ENCODE data around the gene STAU1. TPM values are rescaled to one million over a fixed set of nuclear protein-coding genes. Genes with fewer than 3 reads are reported as not detected.
"Not testable (repeated sequence)": the region's sequence is repeated elsewhere in the genome, so short reads cannot be mapped to it uniquely, and the experiment has no call there.

STAU1 gene, protein sequence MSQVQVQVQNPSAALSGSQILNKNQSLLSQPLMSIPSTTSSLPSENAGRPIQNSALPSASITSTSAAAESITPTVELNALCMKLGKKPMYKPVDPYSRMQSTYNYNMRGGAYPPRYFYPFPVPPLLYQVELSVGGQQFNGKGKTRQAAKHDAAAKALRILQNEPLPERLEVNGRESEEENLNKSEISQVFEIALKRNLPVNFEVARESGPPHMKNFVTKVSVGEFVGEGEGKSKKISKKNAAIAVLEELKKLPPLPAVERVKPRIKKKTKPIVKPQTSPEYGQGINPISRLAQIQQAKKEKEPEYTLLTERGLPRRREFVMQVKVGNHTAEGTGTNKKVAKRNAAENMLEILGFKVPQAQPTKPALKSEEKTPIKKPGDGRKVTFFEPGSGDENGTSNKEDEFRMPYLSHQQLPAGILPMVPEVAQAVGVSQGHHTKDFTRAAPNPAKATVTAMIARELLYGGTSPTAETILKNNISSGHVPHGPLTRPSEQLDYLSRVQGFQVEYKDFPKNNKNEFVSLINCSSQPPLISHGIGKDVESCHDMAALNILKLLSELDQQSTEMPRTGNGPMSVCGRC
- 46.0 TPM for polyA plus RNA-seq (2012; ENCODE audit: insufficient read depth, insufficient read length)

DNA sequence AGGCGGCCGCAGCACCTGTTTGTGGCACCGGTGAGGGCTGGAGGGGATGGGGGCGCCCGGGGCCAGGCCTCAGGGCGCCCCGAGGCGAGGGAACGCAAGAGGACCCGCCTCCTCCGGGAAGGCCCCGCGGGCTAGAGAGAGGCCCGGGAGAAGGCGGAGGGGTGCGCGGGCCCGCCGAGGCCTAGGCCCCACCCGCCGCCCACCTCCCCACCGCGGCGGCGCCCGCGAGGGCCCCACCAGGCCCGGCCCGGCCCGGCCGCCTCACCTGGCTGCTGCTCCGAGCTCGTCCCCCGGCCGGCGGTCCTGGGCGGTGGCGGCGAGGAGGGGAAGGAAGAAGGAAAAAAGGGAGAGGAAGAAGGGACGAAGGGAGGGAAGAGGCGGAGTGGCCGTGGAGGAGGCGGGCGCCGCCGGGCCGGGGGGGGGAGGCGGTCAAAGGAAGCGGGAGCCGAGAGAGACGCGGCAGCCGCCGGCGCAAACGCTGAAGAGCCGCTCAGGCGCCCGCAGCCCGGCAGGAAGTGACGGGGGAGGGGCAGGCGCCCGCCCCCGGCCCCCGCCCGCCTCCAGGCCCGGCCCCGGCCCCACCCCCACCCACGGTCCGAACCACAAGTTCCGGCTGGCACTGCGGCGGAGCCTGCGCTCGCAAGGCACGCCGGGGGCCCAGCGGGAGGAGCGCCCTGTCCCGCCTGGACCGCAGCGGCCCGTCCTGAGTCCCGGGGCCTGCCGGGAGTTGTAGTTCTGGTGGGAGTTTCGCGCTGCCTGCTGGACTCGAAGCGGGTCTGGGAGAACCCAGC lies at the start of gene STAU1:
Gene STAU1 (minus strand): TSS at position 484 of the 791 bp plus-strand sequence. CDS start 22,133 bp downstream, outside the sequence.
- DNase-seq (ENCODE audit: low read depth, low spot score) = peak; percentile 91
- peak within 1 kb of the TSS; percentile 64 for H3K4me3 ChIP-seq (ENCODE audit: low read length)

DNA sequence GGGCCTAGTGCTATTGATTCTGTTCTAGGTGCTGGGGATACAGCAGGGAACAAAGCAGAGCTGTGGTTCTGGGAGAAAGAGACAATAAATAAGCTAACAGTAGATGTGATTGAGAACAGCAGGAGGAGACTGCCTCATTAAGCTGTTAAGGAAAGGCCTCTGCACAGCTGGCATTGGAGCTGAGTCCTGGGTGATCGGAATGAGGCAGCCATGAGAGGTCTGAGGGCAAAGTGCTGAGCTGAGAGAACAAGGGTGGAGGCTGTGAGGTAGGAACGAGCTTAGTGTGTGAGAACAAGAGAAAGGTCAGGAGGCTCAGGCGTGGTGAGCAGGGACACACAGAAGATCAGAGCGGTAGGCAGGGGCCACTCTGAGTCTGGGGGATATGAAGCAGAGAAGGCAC lies 49.4 kb upstream of the STAU1 start:
- DNase-seq (ENCODE audit: low read depth, low spot score) = no peak
- H3K4me3 ChIP-seq (ENCODE audit: low read length) = no peak overlapping the region

DNA sequence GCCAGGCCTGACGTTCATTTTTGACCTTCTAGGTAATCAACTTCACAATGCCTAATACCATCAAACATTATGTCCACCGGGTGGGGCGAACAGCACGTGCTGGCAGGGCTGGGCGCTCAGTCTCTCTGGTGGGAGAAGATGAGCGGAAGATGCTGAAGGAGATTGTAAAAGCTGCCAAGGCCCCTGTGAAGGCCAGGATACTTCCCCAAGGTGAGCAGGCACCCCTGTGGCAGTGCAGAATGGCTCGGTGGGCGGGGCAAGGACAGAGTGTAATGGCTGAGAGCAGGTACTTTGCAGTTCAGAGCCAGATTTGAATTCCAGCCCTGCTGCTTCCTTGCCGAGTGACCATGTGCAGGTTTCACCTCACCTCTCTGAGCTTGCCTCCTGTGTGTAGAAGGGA lies 48.2 kb upstream of the STAU1 start:
- no peak overlapping the region for H3K4me3 ChIP-seq (ENCODE audit: low read length)
- no peak for DNase-seq (ENCODE audit: low read depth, low spot score)

DNA sequence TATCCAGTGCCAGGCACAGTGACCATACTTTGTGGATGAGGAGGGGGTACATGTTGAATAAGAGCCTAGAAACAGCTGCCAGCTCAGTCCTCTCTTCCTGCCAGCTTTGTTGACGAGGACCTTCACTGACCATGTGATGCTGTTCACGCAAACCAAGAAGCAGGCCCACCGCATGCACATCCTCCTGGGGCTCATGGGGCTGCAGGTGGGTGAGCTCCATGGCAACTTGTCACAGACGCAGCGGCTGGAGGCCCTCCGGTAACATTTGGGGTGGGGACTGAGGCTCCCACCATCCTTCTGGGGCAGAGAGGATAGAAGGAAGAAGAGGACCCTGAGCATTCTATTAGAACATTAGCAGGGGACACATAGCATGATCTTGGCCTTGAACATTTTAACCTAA lies 46.7 kb upstream of the STAU1 start:
- no peak overlapping the region for H3K4me3 ChIP-seq (ENCODE audit: low read length)
- DNase-seq (ENCODE audit: low read depth, low spot score) = no peak

DNA sequence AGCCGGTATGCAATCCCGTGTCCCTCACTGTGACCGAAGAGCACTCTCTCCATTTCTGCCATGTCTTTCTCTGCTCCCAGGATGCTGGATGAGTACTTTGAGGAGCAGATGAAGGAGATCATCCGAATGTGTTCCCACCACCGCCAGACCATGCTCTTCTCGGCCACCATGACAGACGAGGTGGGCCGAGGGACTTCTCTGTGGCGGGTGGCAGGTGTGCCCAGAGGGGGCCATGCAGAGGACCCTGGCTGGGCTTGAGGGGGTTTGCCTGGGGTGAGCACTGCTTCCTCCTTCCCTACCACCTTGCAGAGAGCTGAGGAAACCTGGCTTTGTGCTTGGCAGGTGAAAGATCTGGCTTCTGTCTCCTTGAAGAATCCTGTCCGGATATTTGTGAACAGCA lies 45.1 kb upstream of the STAU1 start:
- no peak for DNase-seq (ENCODE audit: low read depth, low spot score)
- H3K4me3 ChIP-seq (ENCODE audit: low read length) = no peak overlapping the region

DNA sequence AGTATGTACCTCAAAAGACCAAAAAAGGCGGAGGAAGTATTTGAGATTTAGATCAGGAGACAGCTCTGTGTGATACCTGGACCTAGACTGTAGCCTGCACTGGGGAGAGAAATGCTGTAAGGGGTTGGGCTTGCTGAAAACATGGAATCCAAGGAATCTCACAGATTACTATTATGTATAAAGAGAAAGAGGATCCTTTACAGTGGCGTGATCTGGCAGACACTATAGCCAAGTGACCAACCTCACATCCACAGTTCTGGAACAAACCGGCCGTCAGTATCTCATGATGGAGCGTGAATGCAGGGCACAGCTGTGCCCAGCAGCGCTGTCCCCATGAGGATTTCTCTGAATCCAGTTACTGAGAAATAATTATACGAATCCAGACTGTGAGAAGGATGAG lies 43.3 kb upstream of the STAU1 start:
- H3K4me3 ChIP-seq (ENCODE audit: low read length) = no peak overlapping the region
- no peak for DNase-seq (ENCODE audit: low read depth, low spot score)

DNA sequence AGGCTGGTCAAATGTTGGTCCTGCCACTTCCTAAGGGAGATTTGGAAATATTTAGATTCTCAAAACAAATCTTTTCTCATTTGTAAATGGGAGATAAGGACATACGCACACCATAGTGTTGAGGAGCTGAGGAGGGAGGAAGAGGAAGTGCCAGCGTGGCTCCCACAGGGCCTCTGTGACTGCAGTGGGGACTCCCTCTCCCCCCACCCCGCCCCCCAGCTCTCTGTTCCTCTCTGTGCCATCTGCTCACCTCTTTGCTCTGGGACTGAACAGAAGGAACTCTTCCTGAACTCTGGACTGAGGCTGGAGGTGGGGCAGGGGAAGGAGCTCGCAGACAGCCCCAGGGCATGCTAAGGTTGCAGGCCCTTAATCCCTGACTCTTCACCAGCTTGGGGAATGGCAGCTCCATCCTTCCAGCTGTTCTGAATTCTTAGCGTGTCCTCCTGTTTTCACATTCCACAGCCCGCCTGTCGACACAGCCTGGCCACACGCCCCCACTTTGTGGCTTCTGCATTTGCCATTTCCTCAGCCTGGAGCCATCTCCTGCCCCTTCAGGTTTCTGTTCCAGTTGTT lies 42.5 kb upstream of the STAU1 start:
- H3K4me3 ChIP-seq (ENCODE audit: low read length) = no peak overlapping the region
- DNase-seq (ENCODE audit: low read depth, low spot score) = no peak

DNA sequence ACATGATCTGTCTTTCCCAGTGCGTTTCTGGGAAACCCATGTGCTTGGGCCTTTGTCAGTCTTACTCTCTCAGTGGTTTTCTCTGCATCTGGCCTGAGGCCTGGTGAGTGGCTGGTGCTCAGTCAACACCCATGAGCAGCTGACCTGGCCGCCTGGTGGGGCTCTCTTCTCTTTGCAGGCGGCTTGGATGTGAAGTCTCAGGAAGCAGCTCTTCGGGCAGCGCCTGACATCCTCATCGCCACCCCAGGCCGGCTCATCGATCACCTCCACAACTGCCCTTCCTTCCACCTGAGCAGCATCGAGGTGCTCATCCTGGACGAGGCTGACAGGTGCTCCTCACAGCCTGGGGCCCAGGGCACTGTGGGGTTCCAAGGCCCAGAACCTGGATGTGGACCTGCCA lies 41.9 kb upstream of the STAU1 start:
- DNase-seq (ENCODE audit: low read depth, low spot score) = no peak
- H3K4me3 ChIP-seq (ENCODE audit: low read length) = no peak overlapping the region

DNA sequence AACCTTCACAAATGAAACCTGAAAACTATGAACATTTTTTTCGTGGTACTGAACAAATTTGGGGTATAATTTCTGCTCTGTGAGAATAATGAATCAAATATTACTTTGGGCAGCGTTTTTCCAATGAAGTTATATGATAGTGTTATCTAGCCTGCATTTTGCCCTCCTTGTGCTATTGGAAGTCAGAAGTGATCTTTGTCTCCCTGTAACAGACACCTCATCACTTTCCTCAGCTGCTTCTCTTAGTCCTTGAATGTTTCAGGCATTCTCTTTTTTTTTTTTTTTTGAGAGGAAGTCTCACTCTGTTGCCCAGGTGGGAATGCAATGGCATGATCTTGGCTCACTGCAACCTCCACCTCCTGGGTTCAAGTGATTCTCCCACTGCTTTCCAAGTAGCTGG lies 41.2 kb upstream of the STAU1 start:
- no peak for DNase-seq (ENCODE audit: low read depth, low spot score)
- H3K4me3 ChIP-seq (ENCODE audit: low read length) = no peak overlapping the region

DNA sequence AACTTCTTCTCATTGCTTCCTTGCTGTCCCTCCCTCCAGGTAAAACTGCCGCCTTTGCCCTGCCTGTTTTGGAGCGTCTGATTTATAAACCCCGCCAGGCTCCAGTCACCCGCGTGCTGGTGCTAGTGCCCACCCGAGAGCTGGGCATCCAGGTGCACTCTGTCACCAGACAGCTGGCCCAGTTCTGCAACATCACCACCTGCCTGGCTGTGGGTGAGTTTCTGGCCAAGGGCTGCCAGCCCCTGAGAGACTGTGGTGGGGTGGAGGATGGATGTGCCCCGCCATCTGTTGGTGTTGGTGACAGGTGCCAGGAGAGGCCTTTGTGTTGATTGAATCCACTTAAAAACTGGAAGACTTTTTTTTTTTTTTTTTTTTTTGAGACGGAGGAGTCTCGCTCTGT lies 40.5 kb upstream of the STAU1 start:
- DNase-seq (ENCODE audit: low read depth, low spot score) = no peak

DNA sequence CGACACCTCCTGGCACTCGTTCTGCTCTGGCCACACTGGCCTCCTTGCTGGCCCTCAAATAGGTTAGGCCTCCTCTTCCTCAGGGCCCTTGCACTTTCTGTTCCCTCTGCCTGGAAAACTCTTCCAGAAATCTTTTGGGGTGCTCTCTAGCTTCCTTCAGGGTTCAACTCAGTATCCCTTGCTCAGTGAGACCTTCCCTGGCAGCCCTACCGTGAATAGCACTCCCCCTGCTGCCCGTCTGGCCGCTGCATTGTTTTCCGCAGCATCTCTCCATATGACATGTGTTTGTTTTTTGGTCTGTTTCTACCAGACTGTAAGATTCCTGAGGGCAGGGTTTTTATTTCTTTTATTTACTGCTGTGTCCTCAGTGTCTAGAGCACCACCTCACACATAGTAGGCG lies 37.8 kb upstream of the STAU1 start:
- DNase-seq (ENCODE audit: low read depth, low spot score) = no peak
- H3K4me3 ChIP-seq (ENCODE audit: low read length) = no peak overlapping the region

More for the DNA sequence above, 40.5 kb upstream of the STAU1 start:
- H3K4me3 ChIP-seq (ENCODE audit: low read length) = no peak overlapping the region

DNA sequence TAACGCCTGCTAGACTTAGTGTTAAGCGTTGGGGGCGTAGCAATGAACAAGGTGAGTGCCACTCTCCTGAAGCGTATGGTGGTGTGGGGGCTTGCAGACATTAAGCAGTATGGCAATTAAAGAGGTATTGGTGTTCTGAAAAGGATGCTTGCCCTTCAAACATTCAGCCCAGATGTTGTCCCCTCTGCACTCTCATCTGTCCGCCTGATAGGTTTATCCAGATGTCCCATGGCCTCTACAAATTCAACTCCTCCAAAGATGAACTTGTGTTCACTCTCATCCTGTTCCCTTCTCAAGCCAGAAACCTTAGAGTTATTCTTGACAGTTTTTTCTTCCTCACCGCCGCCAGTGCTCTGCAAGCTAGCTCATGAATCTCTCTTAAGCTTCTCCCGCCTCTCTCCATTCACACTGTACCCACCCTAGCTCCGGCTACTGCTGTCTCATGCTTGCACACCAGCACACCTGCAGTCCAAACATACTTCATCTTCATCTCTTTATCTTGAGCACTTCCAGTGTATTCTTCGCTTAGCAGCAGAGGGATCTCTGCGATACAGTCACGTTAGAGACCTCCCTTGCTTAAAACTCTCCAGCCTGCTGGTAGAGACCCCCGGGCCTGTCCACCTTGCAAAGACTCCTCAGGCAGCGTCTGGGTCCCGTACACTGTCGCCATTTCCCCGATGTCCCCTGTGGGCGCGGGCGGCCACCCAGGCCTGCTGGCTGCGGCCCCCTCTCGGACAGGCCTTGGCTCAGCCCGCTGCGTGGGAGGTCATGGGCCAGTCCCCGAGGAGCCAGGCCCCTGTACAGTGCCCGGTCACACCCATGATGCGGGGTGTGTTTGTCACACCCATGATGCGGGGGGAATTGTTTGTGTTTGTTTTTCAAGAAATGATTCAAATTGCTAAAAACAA lies 32.0 kb upstream of the STAU1 start:
- peak overlapping the region; percentile 81 for H3K4me3 ChIP-seq (ENCODE audit: low read length)
- no peak for DNase-seq (ENCODE audit: low read depth, low spot score)

DNA sequence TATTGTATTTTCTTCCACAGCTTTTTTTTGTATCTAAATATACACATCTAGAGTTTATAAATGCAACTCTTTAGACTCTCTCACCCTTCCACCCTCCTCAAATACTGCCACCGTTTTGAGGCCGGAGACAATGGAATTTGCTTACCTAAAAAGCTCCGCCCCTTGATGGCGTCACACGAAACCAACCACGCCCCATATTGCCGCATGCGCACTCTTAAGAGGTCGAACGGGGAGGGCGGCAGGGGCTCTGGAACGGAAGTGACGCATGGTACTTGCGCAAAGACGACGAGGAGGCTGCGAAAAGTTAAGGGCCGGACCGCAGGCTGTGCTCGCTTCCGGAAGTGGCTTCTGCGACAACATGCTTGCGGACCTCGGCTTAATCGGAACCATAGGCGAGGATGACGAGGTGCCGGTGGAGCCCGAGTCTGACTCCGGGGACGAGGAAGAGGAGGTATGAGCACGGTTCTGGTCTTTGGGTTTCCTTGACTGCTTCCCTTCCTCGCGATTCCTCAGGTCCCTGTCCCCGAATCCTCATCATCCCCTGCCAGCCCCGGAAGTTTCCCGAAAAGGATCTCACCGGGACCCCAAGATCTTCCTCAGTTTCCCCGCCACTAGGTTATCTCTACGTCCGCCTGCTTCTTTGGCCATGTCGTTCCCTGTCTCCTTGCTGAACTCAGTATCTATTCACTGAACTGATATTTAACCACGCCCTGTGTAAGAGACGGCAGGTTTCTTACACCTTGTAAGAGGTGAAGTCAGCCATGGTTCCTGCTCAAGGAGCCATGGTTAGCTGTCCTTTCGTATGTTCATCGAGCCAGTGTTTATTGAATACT lies 31.2 kb upstream of the STAU1 start, which contains the start of gene DDX27:
Gene DDX27 (plus strand): TSS at position 326 of the 833 bp plus-strand sequence. CDS start 33 bp downstream, at position 359.
- peak within 1 kb of the TSS; percentile 81 for H3K4me3 ChIP-seq (ENCODE audit: low read length)
- DNase-seq (ENCODE audit: low read depth, low spot score) = peak; percentile 98

DNA sequence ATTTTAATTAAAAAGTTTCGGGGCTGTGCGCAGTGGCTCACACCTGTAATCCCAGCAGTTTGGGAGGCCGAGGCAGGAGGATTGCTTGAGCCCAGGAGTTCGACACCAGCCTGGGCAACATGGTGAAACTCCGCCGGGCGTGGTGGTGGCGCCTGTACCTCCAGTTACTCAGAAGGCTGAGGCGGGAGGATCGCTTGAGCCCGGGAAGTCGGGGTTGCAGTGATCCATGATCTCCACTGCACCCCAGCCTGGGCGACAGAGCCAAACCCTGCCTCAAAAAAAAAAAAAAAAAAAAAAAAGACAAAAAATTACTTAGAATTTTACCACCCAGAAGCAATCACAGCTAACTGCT lies 30.6 kb upstream of the STAU1 start:
- peak overlapping the region; percentile 81 for H3K4me3 ChIP-seq (ENCODE audit: low read length)
- DNase-seq (ENCODE audit: low read depth, low spot score) = not testable (repeated sequence)

DNA sequence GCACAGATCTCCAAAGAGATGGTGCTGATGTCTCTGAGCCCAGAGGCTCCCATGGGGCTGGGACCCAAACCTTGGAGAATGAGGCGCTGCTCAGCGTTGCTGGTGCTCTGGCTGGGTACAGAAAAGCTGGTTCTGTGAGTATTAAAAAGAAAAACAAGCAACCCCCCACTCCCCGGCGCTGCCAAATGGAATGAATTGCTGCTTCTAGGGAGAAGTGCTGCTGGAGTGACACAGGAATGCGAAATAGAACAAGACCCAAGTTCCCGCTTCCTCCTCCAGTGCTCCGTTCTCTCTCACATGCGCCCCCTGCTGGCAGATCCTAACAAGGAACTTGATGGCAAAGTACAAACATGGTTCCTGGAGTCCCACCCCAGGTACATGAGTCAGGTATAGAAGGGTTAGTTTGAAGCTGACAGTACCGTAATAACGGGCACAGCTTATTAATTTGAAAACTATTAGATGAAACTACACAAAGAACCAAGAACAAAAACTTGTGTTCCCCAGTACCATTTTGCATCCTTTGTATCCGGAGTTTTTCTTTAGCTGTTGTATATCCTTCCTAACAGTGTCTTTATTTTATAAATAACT lies 29.0 kb upstream of the STAU1 start:
- peak; percentile 88 for DNase-seq (ENCODE audit: low read depth, low spot score)
- H3K4me3 ChIP-seq (ENCODE audit: low read length) = peak overlapping the region; percentile 36

DNA sequence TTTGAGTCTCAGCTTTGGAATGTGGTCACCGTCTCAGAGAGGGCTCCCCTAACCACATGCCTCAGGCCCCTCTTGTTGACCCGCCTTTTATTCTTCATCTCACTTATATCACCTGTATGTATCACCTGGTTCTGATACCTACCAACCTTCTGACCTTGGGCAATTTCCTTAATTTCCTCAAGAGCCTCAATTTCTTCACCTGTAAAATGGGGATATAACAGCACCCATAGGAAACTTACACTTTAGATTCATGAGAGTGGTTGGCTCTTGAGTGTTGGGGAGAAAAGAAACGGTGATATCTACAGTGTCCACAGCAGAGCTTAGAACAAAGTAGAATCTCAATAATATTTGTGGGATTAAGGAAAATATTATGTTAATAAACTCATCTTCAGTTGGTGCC lies 27.1 kb upstream of the STAU1 start:
- DNase-seq (ENCODE audit: low read depth, low spot score) = no peak
- H3K4me3 ChIP-seq (ENCODE audit: low read length) = no peak overlapping the region

DNA sequence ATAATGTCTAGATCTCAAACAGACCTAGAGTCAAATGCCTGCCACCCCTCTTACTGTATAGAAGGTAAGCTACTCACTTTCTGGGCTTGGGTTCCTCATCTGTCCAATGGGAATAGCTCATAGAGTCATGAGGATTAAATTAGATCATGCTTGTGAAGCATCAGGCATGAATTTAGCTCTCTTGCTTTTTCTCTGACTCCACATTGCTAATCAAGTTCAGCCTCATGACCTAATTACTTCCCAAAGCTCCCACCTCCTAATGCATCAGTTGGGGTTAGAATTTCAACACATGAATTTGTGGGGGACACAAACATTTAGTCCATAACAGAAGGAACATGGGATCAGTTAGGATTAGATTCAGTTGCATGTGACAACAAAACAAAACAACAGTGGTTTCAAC lies 26.4 kb upstream of the STAU1 start:
- DNase-seq (ENCODE audit: low read depth, low spot score) = no peak
- H3K4me3 ChIP-seq (ENCODE audit: low read length) = no peak overlapping the region

DNA sequence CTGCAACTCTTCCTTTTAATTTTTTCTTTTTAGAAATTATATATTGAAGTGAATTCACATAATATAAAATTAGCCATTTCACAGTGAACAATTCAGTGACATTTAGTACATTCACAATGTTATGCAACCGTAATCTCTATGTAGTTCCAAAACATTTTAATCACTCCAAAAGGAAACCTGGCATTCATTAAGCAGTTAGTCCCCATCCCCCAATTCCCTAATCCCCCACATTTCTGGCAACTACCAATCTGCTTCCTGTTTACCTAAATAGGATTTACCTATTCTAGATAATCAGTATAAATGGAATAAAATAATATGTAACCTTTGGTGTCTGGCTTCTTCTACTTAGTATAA lies 22.6 kb upstream of the STAU1 start:
- no peak for DNase-seq (ENCODE audit: low read depth, low spot score)
- H3K4me3 ChIP-seq (ENCODE audit: low read length) = no peak overlapping the region
